OCI-LY1 (cell line): ENCODE results near the gene DGCR2.
"Not testable (repeated sequence)": the region's sequence is repeated elsewhere in the genome, so short reads cannot be mapped to it uniquely, and the experiment has no call there.

Source experiments
- EZH2 ChIP-seq: fragments of 200-600 bp; sonication (generic), shearing (Covaris generic); IDR thresholded peaks from 2 replicates; pipeline ENCODE4 v1.8.0; 2017; ENCODE audit warnings: borderline replicate concordance, mixed run types, mild to moderate bottlenecking, antibody characterized with exemption, low read length, moderate library complexity, mixed read lengths
- TF ChIP-seq, protein P1 (sequence below): fragments of 200-600 bp; sonication (generic), shearing (Covaris generic); IDR thresholded peaks from 2 replicates; pipeline ENCODE4 v1.5.1; 2017; ENCODE audit warnings: mild to moderate bottlenecking, antibody characterized with exemption, low read length, moderate library complexity, mixed read lengths

GRCh38 chr22:19034724-19035120 is 87.5 kb downstream of the DGCR2 start:
- TF ChIP-seq, protein P1, sequence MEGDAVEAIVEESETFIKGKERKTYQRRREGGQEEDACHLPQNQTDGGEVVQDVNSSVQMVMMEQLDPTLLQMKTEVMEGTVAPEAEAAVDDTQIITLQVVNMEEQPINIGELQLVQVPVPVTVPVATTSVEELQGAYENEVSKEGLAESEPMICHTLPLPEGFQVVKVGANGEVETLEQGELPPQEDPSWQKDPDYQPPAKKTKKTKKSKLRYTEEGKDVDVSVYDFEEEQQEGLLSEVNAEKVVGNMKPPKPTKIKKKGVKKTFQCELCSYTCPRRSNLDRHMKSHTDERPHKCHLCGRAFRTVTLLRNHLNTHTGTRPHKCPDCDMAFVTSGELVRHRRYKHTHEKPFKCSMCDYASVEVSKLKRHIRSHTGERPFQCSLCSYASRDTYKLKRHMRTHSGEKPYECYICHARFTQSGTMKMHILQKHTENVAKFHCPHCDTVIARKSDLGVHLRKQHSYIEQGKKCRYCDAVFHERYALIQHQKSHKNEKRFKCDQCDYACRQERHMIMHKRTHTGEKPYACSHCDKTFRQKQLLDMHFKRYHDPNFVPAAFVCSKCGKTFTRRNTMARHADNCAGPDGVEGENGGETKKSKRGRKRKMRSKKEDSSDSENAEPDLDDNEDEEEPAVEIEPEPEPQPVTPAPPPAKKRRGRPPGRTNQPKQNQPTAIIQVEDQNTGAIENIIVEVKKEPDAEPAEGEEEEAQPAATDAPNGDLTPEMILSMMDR = not testable (repeated sequence)
- TF ChIP-seq EZH2 = not testable (repeated sequence)
